Endothelial cell (in vitro differentiated cells): ENCODE results near the gene VAT1. TPM values are rescaled to one million over a fixed set of nuclear protein-coding genes. Genes with fewer than 3 reads are reported as not detected.

Experiments
- DNase-seq: peaks from one replicate; pipeline ENCODE4 v3.0.0; 2021; ENCODE audit warnings: low spot score
- H3K27ac Mint-ChIP-seq: one replicate; pipeline ENCODE4 v1.8.0; 2021; ENCODE audit warnings: mixed read lengths, inconsistent platforms; ENCODE audit not compliant: unreplicated experiment
- H3K27me3 Mint-ChIP-seq: one replicate; pipeline ENCODE4 v1.8.0; 2021; ENCODE audit warnings: mild to moderate bottlenecking, moderate library complexity, mixed read lengths, inconsistent platforms; ENCODE audit not compliant: unreplicated experiment
- H3K36me3 Mint-ChIP-seq: one replicate; pipeline ENCODE4 v1.8.0; 2021; ENCODE audit warnings: mild to moderate bottlenecking, low read depth, mixed read lengths, inconsistent platforms; ENCODE audit not compliant: unreplicated experiment
- H3K4me1 Mint-ChIP-seq: one replicate; pipeline ENCODE4 v1.8.0; 2021; ENCODE audit warnings: mild to moderate bottlenecking, mixed read lengths, inconsistent platforms; ENCODE audit not compliant: unreplicated experiment
- H3K4me3 Mint-ChIP-seq: one replicate; pipeline ENCODE4 v1.8.0; 2021; ENCODE audit warnings: mild to moderate bottlenecking, mixed read lengths, inconsistent platforms; ENCODE audit not compliant: unreplicated experiment
- H3K9me3 Mint-ChIP-seq: one replicate; pipeline ENCODE4 v1.8.0; 2021; ENCODE audit warnings: mixed read lengths, inconsistent platforms; ENCODE audit not compliant: unreplicated experiment
- CTCF ChIP-seq: fragments of 200-600 bp; sonication (generic); IDR thresholded peaks from one replicate; pipeline ENCODE4 v1.5.0; 2021; ENCODE audit warnings: antibody characterized with exemption; ENCODE audit not compliant: unreplicated experiment
- total RNA-seq: library from RNA; stranded (reverse); fragmentation: NEBNext Ultra II Directional; extraction: Animal tissue kit (Norgen Biotek cat#: 25700); gene quantifications from one replicate; pipeline ENCODE4 v1.2.1, GENCODE V29; 2021; ENCODE audit not compliant: unreplicated experiment

The VAT1 gene
- total RNA-seq, 1 donor from 2014 or later, result 460 TPM

GRCh38 chr17:42969001-42969581 lies 53.1 kb downstream of the VAT1 start:
- no peak for TF ChIP-seq CTCF

GRCh38 chr17:42967925-42968324 lies 54.3 kb downstream of the VAT1 start:
- DNase-seq, result no peak
- no peak for TF ChIP-seq CTCF

More at GRCh38 chr17:42969001-42969581, 53.1 kb downstream of the VAT1 start:
- Mint-ChIP-seq H3K4me3 (no peak overlapping the region), H3K36me3 (no peaks in the 10 kb centered on the region), H3K4me1 (peaks cover 6% of the 10 kb centered on the region), H3K27me3 (no peaks in the 10 kb centered on the region), H3K27ac (no peak overlapping the region), H3K9me3 (no peaks in the 10 kb centered on the region)
- no peak for DNase-seq

More at GRCh38 chr17:42967925-42968324, 54.3 kb downstream of the VAT1 start:
- H3K27ac Mint-ChIP-seq, result no peak overlapping the region
- peaks cover 5% of the 10 kb centered on the region for H3K36me3 Mint-ChIP-seq
- H3K4me1 Mint-ChIP-seq, result peaks cover 13% of the 10 kb centered on the region
- no peaks in the 10 kb centered on the region for H3K9me3 Mint-ChIP-seq
- H3K4me3 Mint-ChIP-seq, result no peak overlapping the region
- no peaks in the 10 kb centered on the region for H3K27me3 Mint-ChIP-seq

Other genes starting within 250 kb of the VAT1 start
- gene VPS25, start 248.9 kb downstream of the VAT1 start, total RNA-seq, result 39.4 TPM
- gene WNK4, start 241.8 kb downstream of the VAT1 start, total RNA-seq, result 8.9 TPM
- 60.3 TPM for gene COA3, start 223.7 kb downstream of the VAT1 start, total RNA-seq
- gene CNTD1, start 223.5 kb downstream of the VAT1 start, total RNA-seq, result 0.59 TPM
- 66.4 TPM for gene BECN1, start 198.1 kb downstream of the VAT1 start, total RNA-seq
- gene PSME3, start 189.0 kb downstream of the VAT1 start, total RNA-seq, result 128 TPM
- gene AOC2, start 177.8 kb downstream of the VAT1 start, total RNA-seq, result 6.2 TPM
- 36.5 TPM for gene AOC3, start 171.2 kb downstream of the VAT1 start, total RNA-seq
- gene G6PC1, start 121.6 kb downstream of the VAT1 start, total RNA-seq, result not detected
- 39.6 TPM for gene AARSD1, start 57.9 kb downstream of the VAT1 start, total RNA-seq
- 1.5 TPM for gene PTGES3L, start 42.3 kb downstream of the VAT1 start, total RNA-seq
- 12.2 TPM for gene RUNDC1, start 41.8 kb downstream of the VAT1 start, total RNA-seq
- 1,237 TPM for gene RPL27, start 24.0 kb downstream of the VAT1 start, total RNA-seq
- 4.2 TPM for gene IFI35, start 15.6 kb downstream of the VAT1 start, total RNA-seq
- 5.9 TPM for gene RND2, start 2.8 kb upstream of the VAT1 start, total RNA-seq
- 8.7 TPM for gene BRCA1, start 103.0 kb upstream of the VAT1 start, total RNA-seq
- 74.9 TPM for gene NBR1, start 148.8 kb upstream of the VAT1 start, total RNA-seq
- 14.4 TPM for gene TMEM106A, start 189.5 kb upstream of the VAT1 start, total RNA-seq
- not detected for gene CCDC200, start 206.2 kb upstream of the VAT1 start, total RNA-seq
- gene RNU2-1, start 211.6 kb upstream of the VAT1 start, total RNA-seq, result 10,056 TPM